Measurements from ENCODE around the gene SDC4.
A peak's percentile ranks its signal among the peaks of the same experiment; 100 is the strongest.
"Not testable (repeated sequence)": the region's sequence is repeated elsewhere in the genome, so short reads cannot be mapped to it uniquely, and the experiment has no call there.

The SDC4 gene

GRCh38 chr20:45363611-45364492 is 15.6 kb upstream of the SDC4 start:
- no peak for DNase-seq

GRCh38 chr20:45362804-45363610 is 14.8 kb upstream of the SDC4 start, which contains the start of gene SYS1:
Gene SYS1, plus strand, starts transcription at chr20:45363156. Its CDS starts 376 bp downstream, at chr20:45363532.
- DNase-seq, result peak; percentile 99

- DNase-seq, result no peak
Observed at GRCh38 chr20:45361793-45362192, 13.6 kb upstream of the SDC4 start.

GRCh38 chr20:45359406-45360148 is 11.4 kb upstream of the SDC4 start:
- peak; percentile 41 for DNase-seq

- DNase-seq, result peak; percentile 58
Observed at GRCh38 chr20:45359069-45359405, 10.8 kb upstream of the SDC4 start.

- DNase-seq, result peak; percentile 61
Observed at GRCh38 chr20:45358282-45359068, 10.3 kb upstream of the SDC4 start.

GRCh38 chr20:45355209-45356084 is 7.2 kb upstream of the SDC4 start:
- DNase-seq, result no peak

- DNase-seq, result peak; percentile 40
Observed at GRCh38 chr20:45354423-45355208, 6.4 kb upstream of the SDC4 start.

GRCh38 chr20:45353746-45354145 is 5.5 kb upstream of the SDC4 start:
- no peak for DNase-seq

GRCh38 chr20:45352729-45353128 is 4.5 kb upstream of the SDC4 start:
- no peak for DNase-seq

GRCh38 chr20:45350795-45351194 is 2.6 kb upstream of the SDC4 start:
- not testable (repeated sequence) for DNase-seq

GRCh38 chr20:45350217-45350616 is 2.0 kb upstream of the SDC4 start:
- no peak for DNase-seq

- DNase-seq, result no peak
Observed at GRCh38 chr20:45347297-45347935, 808 bp downstream of the SDC4 start.

- DNase-seq, result no peak
Observed at GRCh38 chr20:45346851-45347250, 1.4 kb downstream of the SDC4 start.

- DNase-seq, result no peak
Observed at GRCh38 chr20:45346291-45346718, 1.9 kb downstream of the SDC4 start.

GRCh38 chr20:45345104-45345936 is 2.9 kb downstream of the SDC4 start:
- DNase-seq, result no peak

GRCh38 chr20:45344168-45344860 is 3.9 kb downstream of the SDC4 start:
- DNase-seq, result no peak

GRCh38 chr20:45343532-45344167 is 4.6 kb downstream of the SDC4 start:
- DNase-seq, result no peak

All from left hindlimb (tissue), 1 donor.